HG03457 (cell line): ENCODE data around the gene TJAP1.
"Not testable (repeated sequence)": the region's sequence is repeated elsewhere in the genome, so short reads cannot be mapped to it uniquely, and the experiment has no call there.

Experiments
- ATAC-seq: cut with Tn5 transposase; IDR thresholded peaks from one replicate; pipeline ENCODE4 v1.9.1; 2021; ENCODE audit warnings: moderate number of reproducible peaks; ENCODE audit not compliant: unreplicated experiment

Gene TJAP1

DNA sequence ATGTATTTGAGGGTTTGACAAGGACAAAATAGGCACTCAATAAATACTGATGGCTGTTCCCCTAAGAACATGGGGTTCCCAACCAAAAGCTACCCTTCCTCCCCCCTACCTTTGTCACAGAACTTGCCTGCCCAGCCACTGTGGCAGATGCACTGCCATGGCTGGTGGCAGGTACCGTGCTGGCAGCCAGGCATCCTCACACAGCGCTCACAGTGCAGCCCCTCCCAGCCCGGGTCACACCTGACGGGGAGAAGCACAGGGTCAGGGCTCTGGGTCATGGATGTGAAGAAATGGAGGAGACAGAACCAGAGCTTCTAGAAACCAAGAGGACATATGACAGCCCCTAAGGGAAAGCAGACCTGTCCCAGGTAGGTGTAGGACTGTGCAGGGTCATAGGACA lies 24.5 kb upstream of the TJAP1 start:
- ATAC-seq = no peak

GRCh38 chr6:43453831-43454230 lies 23.5 kb upstream of the TJAP1 start:
- ATAC-seq = no peak

GRCh38 chr6:43454290-43454695 lies 23.1 kb upstream of the TJAP1 start:
- no peak for ATAC-seq

DNA sequence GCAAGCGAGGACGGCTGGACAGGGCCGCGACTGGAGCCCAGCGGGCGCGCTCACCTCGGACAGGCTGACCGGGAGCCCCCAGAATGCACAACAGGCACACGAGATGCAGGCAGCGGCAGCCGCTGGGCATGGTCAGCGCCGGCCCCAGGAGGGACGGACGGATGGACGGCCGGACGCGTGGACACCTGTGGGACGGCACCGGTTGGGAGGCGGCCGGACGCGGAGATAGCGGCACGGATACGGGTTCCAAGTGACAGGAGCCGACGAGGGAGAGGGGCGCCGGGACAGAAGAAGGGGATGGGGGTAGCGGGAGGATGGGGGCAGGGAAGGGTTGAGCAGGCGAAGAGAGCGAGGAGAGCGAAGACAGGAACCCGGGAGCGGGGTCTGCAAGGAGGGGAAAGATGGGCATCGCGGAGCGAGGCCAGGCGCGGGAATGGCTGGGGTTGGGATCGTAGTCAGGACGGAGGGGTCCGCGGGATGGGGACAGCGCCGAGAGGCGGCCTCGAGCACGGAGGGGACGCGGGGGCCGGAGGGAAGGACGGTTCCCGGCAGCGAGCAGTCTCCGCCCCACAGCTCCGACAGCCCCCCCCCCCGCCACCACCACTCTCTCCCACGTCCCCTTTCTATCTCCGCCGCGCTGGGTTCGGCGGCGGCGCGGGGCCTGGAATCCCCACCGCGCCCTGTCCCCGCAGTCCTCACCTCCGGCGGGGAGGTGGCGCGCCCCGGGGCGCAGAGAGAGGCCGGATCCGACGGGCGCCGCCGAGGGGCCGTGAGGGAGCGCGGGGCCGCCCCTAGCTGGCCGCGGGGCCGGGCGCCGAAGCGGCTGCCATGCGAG lies 22.5 kb upstream of the TJAP1 start:
- no peak for ATAC-seq

DNA sequence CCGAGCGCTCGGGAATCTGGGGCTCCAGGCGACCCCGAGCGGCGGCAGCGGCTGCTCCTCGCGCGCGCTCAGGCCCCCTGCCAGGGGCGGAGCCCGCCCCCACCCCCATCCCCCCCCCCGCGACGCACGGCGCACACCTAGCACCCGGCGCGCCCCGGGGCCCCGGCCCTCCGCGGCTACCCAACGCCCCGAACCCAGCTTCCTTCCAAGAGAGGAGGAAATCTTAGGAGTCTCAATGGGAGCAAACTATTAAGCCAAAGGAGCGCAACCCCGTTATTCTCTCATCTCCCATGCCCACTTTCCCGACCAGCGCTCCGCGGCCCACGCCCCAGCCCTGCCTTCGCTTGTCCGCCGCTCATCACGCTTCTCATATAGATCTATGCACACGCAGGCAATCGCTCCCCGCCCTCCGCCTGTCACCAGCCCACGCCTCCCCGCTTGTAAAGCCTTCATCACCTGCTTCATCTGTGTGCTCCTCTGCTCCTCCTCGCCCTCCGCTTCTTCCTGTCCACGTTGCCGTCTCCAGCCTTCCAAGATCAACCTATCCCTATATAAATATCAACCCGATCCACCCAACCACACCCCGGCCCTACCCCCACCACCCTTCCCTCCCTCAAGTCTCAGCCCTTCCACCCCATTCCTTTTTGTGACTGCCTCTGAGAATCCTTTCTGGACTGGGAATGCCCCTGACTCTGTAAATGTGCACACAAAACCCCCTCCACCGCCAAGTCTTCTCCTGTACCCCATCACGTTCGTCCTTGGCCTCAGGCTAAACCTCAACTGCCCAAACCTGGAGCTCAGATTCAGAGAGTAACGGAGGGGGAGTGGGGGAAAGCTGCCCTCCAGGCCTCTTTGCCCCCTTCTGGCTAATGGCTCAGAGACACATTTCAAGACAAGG lies 21.6 kb upstream of the TJAP1 start, which contains the start of gene DLK2:
DLK2 (minus strand) TSS at position 18 of the 898 bp plus-strand sequence. CDS start 723 bp downstream, outside the sequence.
- no peak for ATAC-seq

DNA sequence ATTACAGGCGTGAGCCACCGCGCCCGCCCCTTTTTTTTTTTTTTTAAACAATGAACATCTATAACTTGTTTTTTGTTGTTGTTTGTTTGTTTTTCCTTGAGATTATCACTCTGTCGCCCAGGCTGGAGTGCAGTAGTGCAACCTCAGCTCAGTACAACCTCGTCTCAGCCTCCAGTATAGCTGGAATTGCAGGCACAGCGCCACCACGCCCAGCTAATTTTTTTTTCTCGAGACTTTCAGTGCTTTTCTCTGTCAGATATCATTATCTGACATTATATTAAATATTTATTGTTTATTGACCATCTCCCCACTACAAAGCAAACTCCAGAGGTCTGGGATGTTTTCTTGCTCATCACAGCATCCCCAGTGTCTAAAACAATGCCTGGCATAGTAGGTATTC lies 19.7 kb upstream of the TJAP1 start:
- no peak for ATAC-seq

DNA sequence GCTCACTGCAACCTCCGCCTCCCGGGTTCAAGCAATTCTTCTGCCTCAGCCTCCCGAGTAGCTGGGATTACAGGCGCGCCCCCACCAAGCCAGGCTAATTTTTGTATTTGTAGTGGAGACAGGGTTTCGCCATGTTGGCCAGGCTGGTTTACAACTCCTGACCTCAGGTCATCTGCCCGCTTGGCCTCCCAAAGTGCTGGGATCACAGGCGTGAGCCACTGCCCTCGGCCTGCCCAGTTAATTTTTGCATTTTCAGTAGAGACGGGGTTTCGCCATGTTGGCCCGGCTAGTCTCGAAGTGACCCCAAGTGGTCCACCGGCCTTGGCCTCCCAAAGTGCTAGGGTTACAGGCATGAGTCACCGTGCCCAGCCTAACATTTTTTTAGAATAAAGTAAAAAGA lies 19.2 kb upstream of the TJAP1 start:
- ATAC-seq = not testable (repeated sequence)

DNA sequence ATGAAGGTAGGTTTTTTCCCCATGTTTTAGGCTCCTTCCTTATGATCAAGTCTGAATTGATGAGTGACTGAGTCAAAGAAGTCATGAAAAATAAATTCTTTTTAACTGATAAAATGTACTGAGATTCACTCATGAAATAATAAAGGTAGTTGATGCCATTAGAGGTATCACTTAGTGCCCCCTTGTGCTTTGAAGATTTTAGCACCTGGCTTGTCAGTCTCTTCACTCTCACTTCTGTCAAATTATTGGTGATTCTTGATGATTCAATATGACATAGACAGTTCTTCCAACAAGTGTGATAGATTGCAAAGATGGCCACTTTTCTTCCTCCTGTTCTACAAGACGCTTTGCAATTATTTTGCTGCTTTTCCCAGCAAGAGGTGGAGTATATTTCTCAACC lies 17.8 kb upstream of the TJAP1 start:
- no peak for ATAC-seq

- ATAC-seq = no peak
Observed at GRCh38 chr6:43460032-43460431, 17.3 kb upstream of the TJAP1 start.

- no peak for ATAC-seq
Observed at GRCh38 chr6:43461936-43462335, 15.4 kb upstream of the TJAP1 start.

DNA sequence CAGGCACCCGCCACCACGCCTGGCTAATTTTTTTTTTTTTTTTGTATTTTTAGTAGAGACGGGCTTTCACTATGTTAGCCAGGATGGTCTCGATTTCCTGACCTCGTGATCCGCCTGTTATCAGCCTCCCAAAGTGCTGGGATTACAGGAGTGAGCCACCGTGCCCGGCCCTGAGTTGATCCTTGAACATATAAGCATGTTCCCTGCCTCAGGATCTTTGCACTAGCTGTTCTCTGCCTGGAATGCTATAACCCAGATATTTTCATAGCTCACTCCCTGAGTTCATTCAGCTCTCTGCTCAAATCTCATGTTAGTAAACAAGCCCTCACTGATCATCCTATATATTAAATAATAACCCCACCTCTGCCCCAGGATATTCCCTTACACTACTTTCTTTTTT lies 13.0 kb upstream of the TJAP1 start:
- ATAC-seq = no peak

- no peak for ATAC-seq
Observed at GRCh38 chr6:43465948-43466347, 11.4 kb upstream of the TJAP1 start.

- not testable (repeated sequence) for ATAC-seq
Observed at GRCh38 chr6:43467265-43467664, 10.1 kb upstream of the TJAP1 start.

DNA sequence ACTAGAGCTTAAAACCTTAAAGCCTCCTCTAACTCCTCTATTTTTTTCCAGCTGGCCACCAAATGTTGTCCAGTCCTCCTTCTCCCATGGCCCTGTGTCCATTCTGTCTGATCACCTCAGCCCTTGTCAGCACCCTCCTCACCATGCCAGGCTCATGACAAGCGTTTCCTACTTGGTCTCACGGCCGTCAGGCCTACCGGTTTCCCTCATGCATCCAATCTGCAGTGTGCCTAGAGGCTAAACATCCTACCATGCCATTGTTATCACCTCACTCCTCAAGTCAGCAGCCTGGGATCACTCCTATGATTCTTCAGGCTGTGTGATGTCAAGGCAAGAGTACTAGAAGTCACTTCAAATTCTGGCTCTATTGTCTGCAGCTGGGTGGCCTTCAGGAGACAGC lies 9.6 kb upstream of the TJAP1 start:
- ATAC-seq = no peak

GRCh38 chr6:43468240-43468639 lies 9.1 kb upstream of the TJAP1 start:
- no peak for ATAC-seq

DNA sequence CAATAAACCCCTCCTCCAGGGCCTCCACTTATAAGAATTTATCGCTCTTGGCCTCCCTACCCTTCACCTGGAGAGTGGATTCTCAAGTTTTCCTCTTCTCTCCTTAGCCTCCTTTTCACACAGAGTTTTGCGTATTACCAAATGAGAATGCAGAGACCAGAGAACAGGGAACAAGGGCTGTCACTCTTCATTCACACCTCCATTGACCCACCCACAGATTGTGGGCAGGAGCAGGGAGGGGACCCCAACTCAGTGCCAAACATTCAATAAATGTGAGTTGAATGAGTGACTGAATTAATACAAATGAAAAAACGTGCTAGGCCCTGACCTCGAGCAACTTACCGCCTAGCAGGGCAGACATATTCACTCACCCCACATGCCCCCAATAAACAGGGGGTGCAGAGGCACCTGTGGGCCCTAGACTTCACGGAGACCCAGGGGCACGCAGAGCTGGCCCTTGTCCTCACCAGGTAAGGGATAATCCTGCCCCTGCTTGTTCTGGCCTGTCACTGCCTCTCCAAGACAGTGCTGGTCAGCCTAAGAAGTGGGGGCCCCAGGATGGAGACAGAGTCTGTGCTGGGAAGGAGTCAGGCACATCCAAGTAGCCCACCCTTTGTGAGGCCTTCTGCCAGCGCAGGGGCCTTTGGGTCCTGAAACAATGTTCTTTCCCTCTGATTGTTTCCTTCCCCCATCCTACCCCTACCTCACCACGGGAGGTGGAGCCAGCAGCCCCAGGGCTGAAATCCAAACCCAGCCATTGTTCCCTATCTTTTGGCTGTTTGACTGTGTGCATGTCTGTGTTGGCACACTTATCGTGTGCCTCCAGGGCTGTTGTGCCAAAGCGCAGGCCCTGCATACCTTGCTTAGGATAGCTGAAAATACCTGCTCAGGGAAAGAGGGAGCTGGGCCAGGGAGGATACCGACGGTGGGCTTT lies 8.4 kb upstream of the TJAP1 start:
- no peak for ATAC-seq

DNA sequence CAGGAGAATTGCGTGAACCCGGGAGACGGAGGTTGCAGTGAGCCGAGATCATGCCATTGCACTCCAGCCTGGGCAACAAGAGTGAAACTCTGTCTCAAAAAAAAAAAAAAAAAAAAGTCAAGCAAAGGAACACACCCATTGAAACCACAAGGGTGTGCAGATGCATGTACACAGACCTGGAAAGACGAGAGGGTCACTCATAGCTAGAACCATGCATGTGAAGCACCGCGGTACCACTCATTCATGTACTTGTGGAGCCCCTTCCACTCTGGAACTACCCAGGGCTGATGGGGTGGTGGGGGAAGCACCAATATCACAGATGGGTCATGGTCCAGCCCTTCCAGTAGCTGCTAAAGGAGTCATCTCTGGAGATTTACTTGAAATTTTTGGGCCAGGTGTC lies 7.4 kb upstream of the TJAP1 start:
- no peak for ATAC-seq

DNA sequence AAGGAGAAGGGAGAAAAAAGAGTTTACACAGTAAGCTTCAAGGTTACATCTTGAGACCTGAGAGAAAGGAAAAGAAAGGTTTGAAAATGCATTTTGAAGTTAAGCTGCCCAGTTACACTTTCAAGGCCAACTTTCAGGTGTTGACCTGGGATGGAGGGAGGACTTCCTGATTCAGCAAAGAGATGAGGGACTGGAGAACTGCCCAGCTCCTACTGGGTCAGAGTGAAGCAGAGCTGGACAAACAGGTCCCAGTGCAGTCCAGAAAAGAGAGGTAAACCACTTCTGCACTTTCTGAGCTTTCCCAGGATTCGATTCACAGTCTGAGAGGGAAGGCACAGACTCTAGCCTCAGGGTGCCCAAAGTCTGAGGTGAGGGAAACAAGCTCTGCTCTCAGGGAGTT lies 6.0 kb upstream of the TJAP1 start:
- no peak for ATAC-seq

DNA sequence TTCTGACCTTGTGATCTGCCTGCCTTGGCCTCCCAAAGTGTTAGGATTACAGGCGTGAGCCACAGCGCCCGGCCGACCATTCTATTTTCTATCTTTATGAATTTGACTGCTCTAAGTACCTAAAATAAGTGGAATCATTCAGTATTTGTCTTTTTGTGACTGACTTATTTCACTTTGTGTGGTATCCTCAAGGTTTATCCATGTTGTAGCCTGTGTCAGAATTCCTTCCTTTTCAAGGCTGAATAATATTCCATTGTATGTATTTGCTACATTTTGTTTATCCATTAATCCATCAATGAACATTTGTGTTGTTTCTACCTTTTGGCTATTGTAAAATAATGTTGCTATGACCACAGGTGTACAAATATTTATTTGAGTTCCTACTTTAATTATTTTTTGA lies 4.9 kb upstream of the TJAP1 start:
- ATAC-seq = no peak

- no peak for ATAC-seq
Observed at GRCh38 chr6:43475516-43475915, 1.9 kb upstream of the TJAP1 start.

GRCh38 chr6:43476746-43477145 lies 624 bp upstream of the TJAP1 start:
- ATAC-seq = no peak
